Measurements from ENCODE around the gene KANSL2.
"Not testable (repeated sequence)": the region's sequence is repeated elsewhere in the genome, so short reads cannot be mapped to it uniquely, and the experiment has no call there.

The KANSL2 gene

DNA sequence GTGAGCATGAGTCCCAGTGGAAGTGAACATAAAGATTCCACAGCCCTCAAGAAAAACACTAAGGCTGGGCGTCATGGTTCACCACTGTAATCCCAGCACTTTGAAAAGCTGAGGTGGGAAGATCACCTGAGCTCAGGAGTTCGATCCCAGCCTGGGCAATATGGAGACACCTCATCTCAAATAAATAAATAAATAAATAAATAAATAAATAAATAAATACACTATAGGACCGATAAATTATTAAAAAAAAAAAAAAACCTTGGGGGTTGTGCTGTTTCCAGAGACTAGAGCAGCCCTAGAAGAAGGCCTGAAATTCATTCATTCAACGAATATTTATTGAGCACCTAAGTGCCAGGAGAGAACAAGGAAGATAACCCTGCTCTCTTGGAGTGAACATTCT, 1.5 kb upstream of the KANSL2 start:
- DNase-seq, result no peak

GRCh38 chr12:48682927-48683326, 889 bp upstream of the KANSL2 start:
- DNase-seq, result no peak

DNA sequence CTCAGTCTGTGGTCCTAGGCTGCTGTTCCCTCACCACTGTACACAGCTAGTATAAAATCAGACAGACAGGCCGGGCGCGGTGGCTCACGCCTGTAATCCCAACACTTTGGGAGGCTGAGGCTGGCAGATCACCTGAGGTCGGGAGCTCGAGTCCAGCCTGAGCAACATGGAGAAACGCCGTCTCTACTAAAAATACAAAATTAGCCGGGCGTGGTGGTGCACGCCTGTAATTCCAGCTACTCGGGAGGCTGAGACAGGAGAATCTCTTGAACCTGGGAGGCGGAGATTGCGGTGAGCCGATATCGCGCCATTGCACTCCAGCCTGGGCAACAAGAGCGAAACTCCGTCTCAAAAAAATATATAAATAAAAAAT, 481 bp upstream of the KANSL2 start:
- not testable (repeated sequence) for DNase-seq

- DNase-seq, result no peak
Measured at GRCh38 chr12:48681399-48681709, 684 bp downstream of the KANSL2 start.

- no peak for DNase-seq
Measured at GRCh38 chr12:48680861-48681260, 1.2 kb downstream of the KANSL2 start.

DNA sequence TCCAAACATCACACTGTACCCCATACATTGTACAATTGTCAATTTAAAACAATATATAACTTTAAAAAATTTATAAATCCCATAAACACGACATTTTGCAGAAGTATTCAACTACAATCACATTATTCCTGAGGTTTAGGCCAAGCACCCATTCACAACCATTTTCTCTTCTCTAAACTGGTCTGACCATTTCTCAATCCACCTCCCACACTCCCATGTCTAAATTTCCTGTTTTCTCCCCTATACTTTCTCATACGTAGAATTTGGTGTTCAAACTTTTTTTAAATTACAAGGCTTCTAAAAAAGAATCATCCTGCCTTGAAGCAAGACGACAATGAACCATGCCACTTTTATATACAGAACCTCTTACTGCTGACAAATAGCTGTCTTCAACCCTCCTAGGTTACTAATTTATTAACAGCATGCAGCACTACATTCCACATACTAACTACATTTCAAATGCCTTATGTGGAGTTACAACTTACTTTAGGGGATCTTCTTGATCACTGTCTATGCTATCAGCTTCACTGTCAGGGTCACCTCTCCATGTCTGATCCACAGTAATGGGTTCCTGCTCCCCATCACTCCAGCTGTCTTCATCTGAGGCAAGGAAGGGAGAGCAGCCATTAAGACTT, 3.4 kb downstream of the KANSL2 start:
- no peak for DNase-seq

GRCh38 chr12:48671231-48671856, 10.7 kb downstream of the KANSL2 start:
- DNase-seq, result no peak

- DNase-seq, result no peak
Measured at GRCh38 chr12:48668996-48669395, 13.0 kb downstream of the KANSL2 start.

DNA sequence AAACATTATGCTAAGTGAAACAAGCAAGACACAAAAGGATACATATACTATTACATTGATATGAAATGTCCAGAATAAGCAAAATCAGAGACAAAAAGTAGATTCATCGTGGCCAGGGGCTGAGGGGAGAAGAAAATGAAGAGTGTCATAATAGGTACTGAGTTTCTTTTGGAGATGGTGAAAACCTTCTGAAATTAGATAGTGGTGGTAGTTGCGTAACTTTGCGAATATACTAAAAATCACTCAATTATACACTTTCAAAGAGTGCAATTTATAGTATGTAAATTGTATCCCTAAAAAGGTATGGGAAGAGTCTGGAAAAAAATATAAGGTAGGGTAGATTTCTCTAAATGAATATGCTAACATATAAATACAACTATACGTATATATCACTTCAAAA, 22.2 kb downstream of the KANSL2 start:
- DNase-seq, result no peak

DNA sequence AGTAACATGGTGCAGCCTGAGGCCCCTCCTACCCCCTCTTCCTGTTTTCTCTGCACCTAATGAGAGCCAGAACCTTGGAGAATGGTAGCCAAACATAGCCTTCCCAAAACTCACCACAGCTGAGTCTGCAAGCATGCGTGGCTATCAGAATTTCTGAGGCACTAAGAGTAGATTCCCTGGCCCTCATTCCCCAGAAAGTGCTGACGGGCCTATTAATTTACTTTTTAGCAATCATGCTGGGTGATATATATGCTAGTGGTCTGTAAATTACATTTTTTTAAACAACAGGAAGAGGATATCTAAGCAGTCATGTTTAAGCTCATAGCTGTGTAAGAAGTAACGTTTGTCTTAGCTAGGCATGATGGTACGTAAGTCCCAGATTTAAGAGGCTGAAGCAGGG, 30.4 kb downstream of the KANSL2 start:
- no peak for DNase-seq

- not testable (repeated sequence) for DNase-seq
Measured at GRCh38 chr12:48645354-48645753, 36.7 kb downstream of the KANSL2 start.

GRCh38 chr12:48643011-48643410, 39.0 kb downstream of the KANSL2 start:
- DNase-seq, result no peak

DNA sequence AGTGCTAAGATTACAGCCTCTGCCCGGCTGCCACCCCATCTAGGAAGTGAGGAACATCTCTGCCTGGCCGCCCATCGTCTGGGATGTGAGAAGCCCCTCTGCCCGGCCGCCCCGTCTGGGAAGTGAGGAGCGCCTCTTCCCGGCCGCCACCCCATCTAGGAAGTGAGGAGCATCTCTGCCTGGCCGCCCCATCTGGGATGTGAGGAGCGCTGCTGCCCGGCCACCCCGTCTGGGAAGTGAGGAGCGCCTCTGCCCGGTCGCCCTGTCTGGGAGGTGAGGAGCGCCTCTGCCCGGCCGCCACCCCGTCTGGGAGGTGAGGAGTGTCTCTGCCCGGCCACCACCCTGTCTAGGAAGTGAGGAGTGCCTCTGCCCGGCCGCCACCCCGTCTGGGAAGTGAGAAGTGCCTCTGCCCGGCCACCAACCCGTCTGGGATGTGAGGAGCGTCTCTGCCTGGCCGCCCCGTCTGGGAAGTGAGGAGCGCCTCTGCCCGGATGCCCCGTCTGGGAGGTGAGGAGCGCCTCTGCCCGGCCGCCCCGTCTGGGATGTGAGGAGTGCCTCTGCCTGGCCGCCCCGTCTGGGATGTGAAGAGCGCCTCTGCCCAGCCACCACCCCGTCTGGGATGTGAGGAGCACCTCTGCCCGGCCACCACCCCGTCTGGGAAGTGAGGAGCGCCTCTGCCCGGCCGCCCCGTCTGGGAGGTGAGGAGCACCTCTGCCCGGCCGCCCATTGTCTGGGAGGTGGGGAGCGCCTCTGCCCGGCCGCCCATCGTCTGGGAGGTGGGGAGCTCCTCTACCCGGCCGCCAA, 40.1 kb downstream of the KANSL2 start:
- DNase-seq, result not testable (repeated sequence)

DNA sequence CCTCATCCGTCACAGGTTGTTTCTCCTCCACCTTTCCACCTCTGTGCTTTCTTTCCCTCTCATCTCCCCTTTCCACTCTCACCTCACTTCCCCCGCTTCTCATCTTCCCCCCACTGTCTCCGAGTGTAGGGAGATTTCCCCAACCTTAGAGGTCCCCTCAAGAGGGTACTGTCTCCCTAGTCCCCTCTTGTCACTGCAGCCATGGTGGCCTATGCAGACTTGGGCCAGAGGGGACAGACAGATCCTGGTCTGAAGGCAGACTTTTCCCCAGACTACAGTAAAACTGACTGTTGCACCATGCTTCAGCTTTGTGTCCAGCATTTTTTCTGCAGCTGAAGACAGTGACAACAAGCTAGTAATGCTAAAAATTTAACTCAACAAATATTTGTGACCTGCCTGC, 41.2 kb downstream of the KANSL2 start:
- DNase-seq, result no peak

GRCh38 chr12:48640428-48640827, 41.6 kb downstream of the KANSL2 start:
- DNase-seq, result no peak

GRCh38 chr12:48631071-48631470, 51.0 kb downstream of the KANSL2 start:
- DNase-seq, result no peak

DNA sequence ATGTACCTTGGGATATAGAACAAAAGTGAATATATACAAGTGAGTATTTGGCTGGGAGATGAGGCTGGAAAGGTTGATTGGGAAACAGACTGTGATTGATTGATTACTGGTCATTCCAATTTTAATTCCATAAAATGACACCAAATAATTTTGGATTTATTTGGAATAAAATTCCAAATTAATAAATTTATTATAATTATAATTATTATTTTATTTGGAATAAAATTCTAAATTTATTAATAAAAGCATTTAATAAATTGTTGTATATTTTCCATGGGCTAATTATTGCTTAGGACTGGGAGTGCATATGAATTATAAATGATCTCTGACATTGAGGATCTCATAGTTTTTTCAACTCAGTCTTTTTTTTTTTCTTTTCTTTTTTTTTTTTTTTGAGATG, 51.7 kb downstream of the KANSL2 start:
- DNase-seq, result no peak

- DNase-seq, result no peak
Measured at GRCh38 chr12:48629541-48629940, 52.5 kb downstream of the KANSL2 start.

GRCh38 chr12:48627556-48627955, 54.5 kb downstream of the KANSL2 start:
- DNase-seq, result no peak

DNA sequence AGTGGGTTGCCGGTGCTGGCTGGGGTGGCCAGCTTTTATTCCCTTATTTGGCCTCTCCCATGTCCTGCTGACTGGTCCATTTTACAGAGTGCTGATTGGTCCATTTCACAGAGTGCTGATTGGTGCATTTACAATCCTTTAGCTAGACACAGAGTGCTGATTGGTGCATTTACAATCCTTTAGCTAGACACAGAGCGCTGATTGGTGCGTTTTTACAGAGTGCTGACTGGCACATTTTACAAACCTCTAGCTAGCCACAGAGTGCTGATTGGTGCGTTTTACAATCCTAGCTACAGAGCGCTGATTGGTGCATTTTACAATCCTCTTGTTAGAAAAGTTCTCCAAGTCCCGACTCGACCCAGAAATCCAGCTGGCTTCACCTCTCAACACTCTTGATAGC, 59.0 kb downstream of the KANSL2 start:
- not testable (repeated sequence) for DNase-seq

- DNase-seq, result peak; percentile 76
Measured at GRCh38 chr12:48618541-48618940, 63.5 kb downstream of the KANSL2 start.

- DNase-seq, result no peak
Measured at GRCh38 chr12:48615681-48616080, 66.4 kb downstream of the KANSL2 start.

DNA sequence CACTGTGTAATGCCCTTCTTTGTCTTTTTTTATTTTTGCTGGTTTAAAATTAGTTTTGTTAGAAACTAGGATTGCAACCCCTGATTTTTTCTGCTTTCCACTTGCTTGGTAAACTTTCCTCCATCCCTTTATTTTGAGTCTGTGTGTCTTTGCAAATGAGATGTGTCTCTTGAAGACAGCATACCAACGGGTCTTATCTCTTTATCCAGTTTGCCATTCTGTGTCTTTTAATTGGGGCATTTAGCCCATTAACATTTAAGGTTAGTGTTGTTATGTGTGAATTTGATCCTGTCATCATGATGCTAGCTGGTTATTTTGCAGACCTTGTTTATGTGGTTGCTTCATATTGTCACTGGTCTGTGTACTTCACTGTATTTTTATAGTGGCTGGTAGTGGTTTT, 68.7 kb downstream of the KANSL2 start:
- DNase-seq, result no peak

Measured in CD4-positive, alpha-beta T cell treated with Interleukin-17A for 4 hours (primary cell).